GM23338 (cell line): ENCODE data around the gene DSCAML1. TPM values are rescaled to one million over a fixed set of nuclear protein-coding genes. Genes with fewer than 3 reads are reported as not detected.

Experiments
- ATAC-seq: fragments of 200-7000 bp; cut with Tn5 transposase; 3 replicates; pipeline ENCODE4 v1.9.1; 2020
- DNase-seq: peaks from one replicate; pipeline ENCODE4 v3.0.0-alpha.2; 2015; ENCODE audit warnings: low spot score
- H2AFZ ChIP-seq: fragments of 200-600 bp; sonication (generic); 2 replicates; pipeline ENCODE4 v1.8.0; 2016; ENCODE audit warnings: antibody characterized with exemption, mild to moderate bottlenecking, moderate library complexity
- H3F3A ChIP-seq: fragments of 200-600 bp; sonication (generic); replicated peaks from 2 replicates; pipeline ENCODE4 v1.8.0; 2017; ENCODE audit warnings: antibody characterized with exemption, mixed run types, low read depth
- H3K27ac ChIP-seq: fragments of 200-600 bp; sonication (generic); 2 replicates; pipeline ENCODE4 v1.6.1; 2016; ENCODE audit warnings: low read depth
- H3K27me3 ChIP-seq: fragments of 200-600 bp; sonication (generic); 2 replicates; pipeline ENCODE4 v1.8.0; 2016; ENCODE audit warnings: mild to moderate bottlenecking, mixed run types, moderate library complexity; ENCODE audit not compliant: insufficient read depth
- H3K36me3 ChIP-seq: fragments of 200-600 bp; sonication (generic); 2 replicates; pipeline ENCODE4 v1.8.0; 2016; ENCODE audit warnings: mild to moderate bottlenecking; ENCODE audit not compliant: insufficient read depth
- H3K4me1 ChIP-seq: fragments of 200-600 bp; sonication (generic); 2 replicates; pipeline ENCODE4 v1.8.0; 2016; ENCODE audit warnings: mild to moderate bottlenecking, moderate library complexity; ENCODE audit not compliant: insufficient read depth
- H3K4me2 ChIP-seq: fragments of 200-600 bp; sonication (generic); 2 replicates; pipeline ENCODE4 v1.7.1; 2017; ENCODE audit warnings: mixed run types
- H3K4me3 ChIP-seq: fragments of 200-600 bp; sonication (generic); 2 replicates; pipeline ENCODE4 v1.6.1; 2016; ENCODE audit warnings: mixed run types
- H3K79me2 ChIP-seq: fragments of 200-600 bp; sonication (generic); replicated peaks from 2 replicates; pipeline ENCODE4 v1.8.0; 2017; ENCODE audit warnings: mild to moderate bottlenecking; ENCODE audit not compliant: insufficient read depth
- H3K9me2 ChIP-seq: fragments of 200-600 bp; sonication (generic); 2 replicates; pipeline ENCODE4 v1.8.0; 2017; ENCODE audit not compliant: insufficient read depth
- H4K20me1 ChIP-seq: fragments of 200-600 bp; sonication (generic); replicated peaks from 2 replicates; pipeline ENCODE4 v1.8.0; 2017; ENCODE audit warnings: mild to moderate bottlenecking; ENCODE audit not compliant: insufficient read depth
- H3K27ac Mint-ChIP-seq: 2 replicates; pipeline ENCODE4 v1.8.0; 2020; ENCODE audit warnings: inconsistent platforms, mild to moderate bottlenecking, moderate library complexity, mixed read lengths
- H3K27me3 Mint-ChIP-seq: 3 replicates; pipeline ENCODE4 v1.8.0; 2022; ENCODE audit warnings: low read depth, mild to moderate bottlenecking, moderate library complexity, mixed read lengths, inconsistent platforms; ENCODE audit not compliant: insufficient read depth, poor library complexity
- H3K36me3 Mint-ChIP-seq: 3 replicates; pipeline ENCODE4 v1.8.0; 2021; ENCODE audit warnings: low read depth, mild to moderate bottlenecking, inconsistent platforms, moderate library complexity, mixed read lengths
- H3K4me1 Mint-ChIP-seq: 3 replicates; pipeline ENCODE4 v1.8.0; 2020; ENCODE audit warnings: mild to moderate bottlenecking, inconsistent platforms, mixed read lengths
- H3K4me3 Mint-ChIP-seq: 3 replicates; pipeline ENCODE4 v1.8.0; 2021; ENCODE audit warnings: moderate library complexity, mild to moderate bottlenecking, inconsistent platforms, mixed read lengths
- H3K9me3 Mint-ChIP-seq: 3 replicates; pipeline ENCODE4 v1.8.0; 2020; ENCODE audit warnings: moderate library complexity, mild to moderate bottlenecking, inconsistent platforms, mixed read lengths
- ETS1 ChIP-seq: IDR thresholded peaks from 2 replicates; pipeline ENCODE4 v1.6.1; 2016; ENCODE audit warnings: antibody characterized with exemption
- EZH2 ChIP-seq: fragments of 200-600 bp; sonication (generic); IDR thresholded peaks from one replicate; pipeline ENCODE4 v1.8.0; 2017; ENCODE audit warnings: antibody characterized with exemption, mild to moderate bottlenecking, low read depth; ENCODE audit not compliant: unreplicated experiment
- EZH2phosphoT487 ChIP-seq: fragments of 200-600 bp; sonication (generic); IDR thresholded peaks from one replicate; pipeline ENCODE4 v1.8.1; 2018; ENCODE audit warnings: antibody characterized with exemption; ENCODE audit not compliant: unreplicated experiment
- NANOG ChIP-seq: IDR thresholded peaks from 2 replicates; pipeline ENCODE4 v1.6.1; 2016; ENCODE audit warnings: antibody characterized with exemption, borderline replicate concordance
- POLR2AphosphoS5 ChIP-seq: IDR thresholded peaks from 2 replicates; pipeline ENCODE4 v1.6.1; 2016; ENCODE audit warnings: antibody characterized with exemption, low read depth
- ZNF114 ChIP-seq: fragments of 250-450 bp; sonication (Bioruptor Pico); IDR thresholded peaks from 2 replicates; pipeline ENCODE4 v1.5.0; 2020; ENCODE audit warnings: mild to moderate bottlenecking, moderate library complexity
- polyA plus RNA-seq: library from polyadenylated mRNA; unstranded; fragments of >200 nt; fragmentation: Nextera tagmentation; extraction: Ambion mirVana; gene quantifications from 2 replicates; pipeline ENCODE4 v1.2.1, GENCODE V29; 2016
- total RNA-seq: library from RNA; depleted of rRNA; stranded (reverse); fragments of >200 nt; shearing (Covaris generic); gene quantifications from 2 replicates; pipeline ENCODE4 v1.2.3, GENCODE V29; 2014
- TF ChIP-seq, protein P1 (sequence below): fragments of 250-450 bp; sonication (Bioruptor Pico); IDR thresholded peaks from 2 replicates; pipeline ENCODE4 v1.5.0; 2020; ENCODE audit warnings: mild to moderate bottlenecking, moderate library complexity

Gene DSCAML1
- total and polyA plus RNA-seq, 2 experiments from 2014 or later: 0.17 TPM; not detected in 1

DNA sequence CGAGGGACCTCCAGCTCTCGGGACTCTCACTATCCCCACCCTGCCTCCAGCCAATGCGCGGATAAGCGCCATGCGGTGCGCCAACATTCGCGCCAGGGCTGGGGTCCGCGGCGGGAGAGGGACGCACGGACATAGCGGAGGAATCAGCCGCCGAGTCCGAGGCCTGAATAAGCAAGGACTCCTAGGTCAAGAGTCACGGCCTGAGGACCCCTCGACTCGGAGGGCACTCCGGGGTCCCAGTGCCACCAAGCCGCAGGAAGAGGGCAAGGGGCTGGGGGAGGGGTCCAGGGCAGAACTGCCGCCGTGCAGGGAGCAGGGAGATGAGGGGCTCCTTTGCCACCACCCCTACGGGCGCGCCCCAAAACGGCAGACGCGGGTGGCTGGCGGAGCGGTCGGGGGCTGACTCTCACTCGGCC, 552 bp downstream of the DSCAML1 start:
- Histone ChIP-seq H3K36me3 (no peaks in the 10 kb centered on the region), H3K27ac (no peak overlapping the region), H3K9me2 (no peaks in the 10 kb centered on the region), H3K4me1 (peaks cover 10% of the 10 kb centered on the region; the same call in 1 of the 2 replicates), H3F3A (no peaks in the 10 kb centered on the region), H2AFZ (peak overlapping the region; percentile 92), H3K27me3 (peaks cover 71% of the 10 kb centered on the region), H3K79me2 (no peaks in the 10 kb centered on the region), H3K4me3 (peak overlapping the region; percentile 71), H3K4me2 (peak overlapping the region; percentile 94), H4K20me1 (no peaks in the 10 kb centered on the region)
- H3K4me3 Mint-ChIP-seq: peak overlapping the region; percentile 79
- H3K27me3 Mint-ChIP-seq: peaks cover 62% of the 10 kb centered on the region
- no peaks in the 10 kb centered on the region for H3K36me3 Mint-ChIP-seq
- H3K4me1 Mint-ChIP-seq: peaks cover 26% of the 10 kb centered on the region
- ATAC-seq (peak; percentile 32), DNase-seq (peak; percentile 53)
- H3K27ac Mint-ChIP-seq: no peak overlapping the region
- no peak for TF ChIP-seq NANOG
- TF ChIP-seq EZH2: peak; percentile 82
- TF ChIP-seq, protein P1, sequence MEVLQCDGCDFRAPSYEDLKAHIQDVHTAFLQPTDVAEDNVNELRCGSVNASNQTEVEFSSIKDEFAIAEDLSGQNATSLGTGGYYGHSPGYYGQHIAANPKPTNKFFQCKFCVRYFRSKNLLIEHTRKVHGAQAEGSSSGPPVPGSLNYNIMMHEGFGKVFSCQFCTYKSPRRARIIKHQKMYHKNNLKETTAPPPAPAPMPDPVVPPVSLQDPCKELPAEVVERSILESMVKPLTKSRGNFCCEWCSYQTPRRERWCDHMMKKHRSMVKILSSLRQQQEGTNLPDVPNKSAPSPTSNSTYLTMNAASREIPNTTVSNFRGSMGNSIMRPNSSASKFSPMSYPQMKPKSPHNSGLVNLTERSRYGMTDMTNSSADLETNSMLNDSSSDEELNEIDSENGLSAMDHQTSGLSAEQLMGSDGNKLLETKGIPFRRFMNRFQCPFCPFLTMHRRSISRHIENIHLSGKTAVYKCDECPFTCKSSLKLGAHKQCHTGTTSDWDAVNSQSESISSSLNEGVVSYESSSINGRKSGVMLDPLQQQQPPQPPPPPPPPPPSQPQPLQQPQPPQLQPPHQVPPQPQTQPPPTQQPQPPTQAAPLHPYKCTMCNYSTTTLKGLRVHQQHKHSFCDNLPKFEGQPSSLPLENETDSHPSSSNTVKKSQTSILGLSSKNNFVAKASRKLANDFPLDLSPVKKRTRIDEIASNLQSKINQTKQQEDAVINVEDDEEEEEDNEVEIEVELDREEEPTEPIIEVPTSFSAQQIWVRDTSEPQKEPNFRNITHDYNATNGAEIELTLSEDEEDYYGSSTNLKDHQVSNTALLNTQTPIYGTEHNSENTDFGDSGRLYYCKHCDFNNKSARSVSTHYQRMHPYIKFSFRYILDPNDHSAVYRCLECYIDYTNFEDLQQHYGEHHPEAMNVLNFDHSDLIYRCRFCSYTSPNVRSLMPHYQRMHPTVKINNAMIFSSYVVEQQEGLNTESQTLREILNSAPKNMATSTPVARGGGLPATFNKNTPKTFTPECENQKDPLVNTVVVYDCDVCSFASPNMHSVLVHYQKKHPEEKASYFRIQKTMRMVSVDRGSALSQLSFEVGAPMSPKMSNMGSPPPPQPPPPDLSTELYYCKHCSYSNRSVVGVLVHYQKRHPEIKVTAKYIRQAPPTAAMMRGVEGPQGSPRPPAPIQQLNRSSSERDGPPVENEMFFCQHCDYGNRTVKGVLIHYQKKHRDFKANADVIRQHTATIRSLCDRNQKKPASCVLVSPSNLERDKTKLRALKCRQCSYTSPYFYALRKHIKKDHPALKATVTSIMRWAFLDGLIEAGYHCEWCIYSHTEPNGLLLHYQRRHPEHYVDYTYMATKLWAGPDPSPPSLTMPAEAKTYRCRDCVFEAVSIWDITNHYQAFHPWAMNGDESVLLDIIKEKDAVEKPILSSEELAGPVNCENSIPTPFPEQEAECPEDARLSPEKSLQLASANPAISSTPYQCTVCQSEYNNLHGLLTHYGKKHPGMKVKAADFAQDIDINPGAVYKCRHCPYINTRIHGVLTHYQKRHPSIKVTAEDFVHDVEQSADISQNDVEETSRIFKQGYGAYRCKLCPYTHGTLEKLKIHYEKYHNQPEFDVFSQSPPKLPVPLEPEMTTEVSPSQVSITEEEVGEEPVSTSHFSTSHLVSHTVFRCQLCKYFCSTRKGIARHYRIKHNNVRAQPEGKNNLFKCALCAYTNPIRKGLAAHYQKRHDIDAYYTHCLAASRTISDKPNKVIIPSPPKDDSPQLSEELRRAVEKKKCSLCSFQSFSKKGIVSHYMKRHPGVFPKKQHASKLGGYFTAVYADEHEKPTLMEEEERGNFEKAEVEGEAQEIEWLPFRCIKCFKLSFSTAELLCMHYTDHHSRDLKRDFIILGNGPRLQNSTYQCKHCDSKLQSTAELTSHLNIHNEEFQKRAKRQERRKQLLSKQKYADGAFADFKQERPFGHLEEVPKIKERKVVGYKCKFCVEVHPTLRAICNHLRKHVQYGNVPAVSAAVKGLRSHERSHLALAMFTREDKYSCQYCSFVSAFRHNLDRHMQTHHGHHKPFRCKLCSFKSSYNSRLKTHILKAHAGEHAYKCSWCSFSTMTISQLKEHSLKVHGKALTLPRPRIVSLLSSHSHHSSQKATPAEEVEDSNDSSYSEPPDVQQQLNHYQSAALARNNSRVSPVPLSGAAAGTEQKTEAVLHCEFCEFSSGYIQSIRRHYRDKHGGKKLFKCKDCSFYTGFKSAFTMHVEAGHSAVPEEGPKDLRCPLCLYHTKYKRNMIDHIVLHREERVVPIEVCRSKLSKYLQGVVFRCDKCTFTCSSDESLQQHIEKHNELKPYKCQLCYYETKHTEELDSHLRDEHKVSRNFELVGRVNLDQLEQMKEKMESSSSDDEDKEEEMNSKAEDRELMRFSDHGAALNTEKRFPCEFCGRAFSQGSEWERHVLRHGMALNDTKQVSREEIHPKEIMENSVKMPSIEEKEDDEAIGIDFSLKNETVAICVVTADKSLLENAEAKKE (CRISPR knock-in tag): no peak
- peak; percentile 45 for TF ChIP-seq EZH2phosphoT487
- H3K9me3 Mint-ChIP-seq: no peaks in the 10 kb centered on the region

GRCh38 chr11:117795638-117796455, 1.2 kb downstream of the DSCAML1 start:
- no peaks in the 10 kb centered on the region for H3F3A ChIP-seq
- H2AFZ ChIP-seq: peak overlapping the region; percentile 92
- peaks cover 62% of the 10 kb centered on the region for H3K27me3 Mint-ChIP-seq
- ATAC-seq (peak; percentile 54), DNase-seq (peak; percentile 72)
- peaks cover 10% of the 10 kb centered on the region; the same call in 1 of the 2 replicates for H3K4me1 ChIP-seq
- H3K27ac Mint-ChIP-seq: no peak overlapping the region
- peaks cover 26% of the 10 kb centered on the region for H3K4me1 Mint-ChIP-seq
- H3K9me3 Mint-ChIP-seq: no peaks in the 10 kb centered on the region
- no peaks in the 10 kb centered on the region for H3K79me2 ChIP-seq
- no peaks in the 10 kb centered on the region for H4K20me1 ChIP-seq
- H3K27me3 ChIP-seq: peaks cover 71% of the 10 kb centered on the region
- H3K4me3 Mint-ChIP-seq: peak overlapping the region; percentile 79
- H3K27ac ChIP-seq: no peak overlapping the region
- H3K36me3 ChIP-seq: no peaks in the 10 kb centered on the region
- H3K4me3 ChIP-seq: peak overlapping the region; percentile 71
- peak overlapping the region; percentile 94 for H3K4me2 ChIP-seq
- no peaks in the 10 kb centered on the region for H3K9me2 ChIP-seq
- no peak for TF ChIP-seq ETS1
- TF ChIP-seq EZH2phosphoT487: peak; percentile 24
- TF ChIP-seq EZH2: peak; percentile 57
- no peak for TF ChIP-seq ZNF114
- TF ChIP-seq POLR2AphosphoS5: no peak
- no peaks in the 10 kb centered on the region for H3K36me3 Mint-ChIP-seq
